GM19324 (cell line): ENCODE results near the gene SLC31A1.
A peak's percentile ranks its signal among the peaks of the same experiment; 100 is the strongest.
"Not testable (repeated sequence)": the region's sequence is repeated elsewhere in the genome, so short reads cannot be mapped to it uniquely, and the experiment has no call there.

Experiments used
- ATAC-seq: cut with Tn5 transposase; IDR thresholded peaks from one replicate; pipeline ENCODE4 v1.9.1; 2021; ENCODE audit warnings: mild to moderate bottlenecking, moderate library complexity; ENCODE audit not compliant: unreplicated experiment, low FRiP score

The SLC31A1 gene

DNA sequence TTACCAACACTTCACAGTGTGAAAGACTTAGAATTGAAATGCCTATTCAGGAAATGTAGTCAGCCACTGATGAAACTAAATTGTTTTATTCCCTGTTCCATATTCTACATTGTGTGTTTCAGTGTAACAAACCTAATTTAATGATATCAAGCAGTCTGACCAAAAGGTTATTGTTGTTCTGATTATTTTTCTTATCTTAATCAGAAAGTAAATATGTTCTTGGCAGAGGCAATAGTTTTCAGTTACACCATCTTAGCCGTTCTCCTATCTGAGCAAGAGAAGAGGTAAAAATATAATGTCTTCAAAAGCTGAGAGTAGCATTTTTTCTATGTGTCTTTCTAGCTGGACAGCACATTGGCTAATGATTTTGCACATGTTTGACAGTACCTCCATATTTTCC lies 36.9 kb downstream of the SLC31A1 start:
- ATAC-seq: no peak

DNA sequence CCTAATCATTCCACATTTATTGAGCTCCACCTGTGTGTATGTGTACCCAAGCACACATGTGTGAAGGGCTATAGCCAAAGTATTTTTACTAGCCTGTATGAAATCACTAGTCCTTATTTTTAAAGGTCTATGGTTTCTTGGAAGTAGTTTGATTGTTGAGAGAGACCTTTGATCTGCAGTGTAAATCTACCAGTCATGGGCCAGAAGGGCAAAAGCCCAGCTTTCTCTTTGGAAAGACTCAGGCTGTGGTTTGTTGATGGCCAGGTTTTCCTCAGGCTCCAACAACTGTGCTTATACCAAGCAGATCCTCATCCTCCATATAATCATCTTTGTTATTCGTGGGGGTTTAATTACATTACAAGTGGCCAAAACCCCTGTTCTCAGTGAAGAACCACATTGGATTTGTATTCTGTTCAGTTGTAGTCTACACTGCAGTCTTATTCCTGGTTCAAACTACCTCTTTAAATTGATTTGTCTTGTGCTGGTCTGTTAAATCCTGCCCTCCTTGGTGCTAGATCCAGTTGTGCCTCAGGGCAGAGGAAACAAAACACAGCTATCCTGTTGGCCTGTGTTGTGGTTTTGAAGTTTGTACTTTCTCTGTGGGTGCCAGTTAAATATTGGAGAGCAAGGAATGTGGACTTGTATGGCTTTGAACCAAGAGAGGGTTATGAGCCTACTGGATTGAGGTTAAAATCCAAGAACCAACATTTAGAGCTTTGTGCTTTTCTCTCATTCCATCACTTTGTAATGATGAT lies 40.8 kb downstream of the SLC31A1 start:
- ATAC-seq: no peak

DNA sequence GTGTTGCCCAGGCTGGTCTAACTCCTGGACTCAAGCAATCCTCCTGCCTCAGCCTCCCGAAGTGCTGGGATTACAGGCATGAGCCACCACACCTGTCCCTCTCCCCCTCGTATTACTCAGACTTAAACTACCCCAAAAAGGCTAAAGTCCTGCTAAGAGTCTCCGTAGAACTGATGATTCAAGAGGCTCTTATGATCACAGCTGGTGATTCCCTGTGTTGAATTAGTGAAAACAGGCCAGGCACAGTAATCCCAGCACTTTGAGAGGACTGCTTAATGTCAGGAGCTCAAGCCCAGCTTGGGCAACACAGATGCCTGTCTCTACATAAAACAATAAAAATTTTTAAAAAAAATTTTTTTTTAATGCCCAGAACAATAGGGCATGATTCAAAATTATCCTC lies 44.8 kb downstream of the SLC31A1 start:
- no peak for ATAC-seq

DNA sequence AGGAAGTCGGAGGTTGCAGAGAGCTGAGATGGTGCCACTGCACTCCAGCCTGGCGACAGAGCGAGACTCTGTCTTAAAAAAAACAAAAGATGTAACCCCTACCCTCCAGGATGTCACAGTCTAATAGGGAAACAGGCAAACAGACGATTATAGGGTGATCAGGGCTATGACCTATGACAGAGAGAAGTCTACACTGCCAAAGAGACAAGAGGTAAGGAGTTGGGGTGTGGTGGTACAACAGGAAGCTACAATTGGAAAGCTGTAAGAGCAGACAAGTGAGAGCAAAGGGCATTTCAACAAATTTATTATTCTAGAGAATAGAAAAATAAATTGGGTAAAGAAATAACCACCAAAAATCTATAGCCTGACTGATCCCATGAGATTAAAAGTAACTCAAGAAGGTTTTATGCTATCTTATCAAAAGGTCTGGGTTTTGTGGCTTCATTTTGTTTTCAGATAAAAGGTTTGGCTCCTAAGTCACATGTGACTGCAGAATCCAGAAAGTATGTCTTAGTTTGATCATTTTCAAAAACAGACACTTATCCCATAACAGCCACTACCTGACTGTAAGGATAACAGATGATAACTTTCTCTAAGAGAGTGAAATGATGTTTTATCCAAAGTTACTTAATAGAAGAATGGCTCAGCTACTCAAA lies 46.7 kb downstream of the SLC31A1 start:
- ATAC-seq: no peak

DNA sequence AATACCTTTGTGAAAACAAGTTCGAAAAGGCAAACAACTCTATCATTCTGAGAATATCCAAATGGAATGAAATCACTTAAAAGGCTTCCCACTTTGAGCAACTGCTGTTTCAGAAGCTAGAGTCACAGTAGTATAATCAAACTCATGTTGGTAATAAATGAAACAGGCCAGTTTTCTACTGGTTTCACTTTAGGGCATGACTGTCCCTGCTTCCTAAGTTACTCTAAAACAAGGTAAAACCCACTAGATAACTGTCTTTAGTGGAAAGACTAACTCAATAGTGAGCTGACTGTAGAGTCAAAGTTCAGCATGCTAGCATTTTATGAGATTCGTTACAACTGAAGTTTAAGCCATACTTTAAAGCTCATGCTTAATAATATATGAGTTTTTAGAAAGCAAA lies 48.0 kb downstream of the SLC31A1 start:
- no peak for ATAC-seq

DNA sequence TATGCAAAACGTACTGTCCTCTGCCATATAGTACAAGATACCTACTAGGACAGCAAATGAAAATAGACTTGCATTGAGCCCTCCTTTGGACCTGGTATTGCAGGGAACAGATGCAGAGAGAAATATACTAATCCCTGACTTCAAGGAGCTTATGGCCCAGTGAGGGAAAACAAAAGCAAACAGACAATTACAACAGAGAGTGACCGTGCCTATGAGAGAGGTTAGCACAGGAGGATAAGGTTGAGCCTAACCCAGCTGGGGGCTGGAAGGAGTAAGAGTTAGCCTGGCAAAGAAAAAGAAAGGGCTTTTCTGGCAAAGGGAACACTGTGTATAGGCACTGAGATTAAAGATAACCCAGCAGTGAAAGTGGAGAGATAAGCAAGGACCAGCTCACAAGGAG lies 48.5 kb downstream of the SLC31A1 start:
- ATAC-seq: no peak

DNA sequence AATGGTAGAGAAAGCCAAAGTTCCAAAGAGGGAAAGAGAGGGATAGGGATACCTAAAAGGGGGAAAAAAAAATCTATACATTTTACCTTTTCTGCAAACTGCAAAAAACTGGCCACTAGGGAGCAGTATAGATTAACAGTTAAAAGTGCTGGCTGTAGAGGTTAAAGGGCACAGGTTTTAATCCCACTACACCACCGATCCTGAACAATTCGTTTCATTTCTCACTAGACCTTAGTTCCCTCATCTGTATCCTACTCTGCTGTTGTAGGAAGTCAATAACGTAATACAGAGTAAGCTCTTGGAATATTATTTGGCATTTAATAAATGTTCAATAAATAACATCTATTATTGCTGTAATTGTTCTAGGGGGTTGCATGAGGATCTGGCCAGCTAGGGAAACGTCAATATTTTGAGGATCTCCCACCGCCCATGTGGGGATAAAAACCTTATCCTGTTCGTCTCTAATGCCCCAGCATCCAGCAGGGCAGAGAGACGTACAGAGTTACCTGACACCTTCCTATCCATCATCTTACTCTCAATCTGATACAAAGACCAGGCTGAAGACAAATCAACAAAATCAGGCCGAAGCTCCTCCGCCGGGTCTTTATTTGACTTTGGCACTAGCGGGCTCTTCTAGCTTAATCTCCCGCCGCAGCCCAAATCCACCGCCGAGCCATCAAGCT lies 53.3 kb downstream of the SLC31A1 start:
- no peak for ATAC-seq

DNA sequence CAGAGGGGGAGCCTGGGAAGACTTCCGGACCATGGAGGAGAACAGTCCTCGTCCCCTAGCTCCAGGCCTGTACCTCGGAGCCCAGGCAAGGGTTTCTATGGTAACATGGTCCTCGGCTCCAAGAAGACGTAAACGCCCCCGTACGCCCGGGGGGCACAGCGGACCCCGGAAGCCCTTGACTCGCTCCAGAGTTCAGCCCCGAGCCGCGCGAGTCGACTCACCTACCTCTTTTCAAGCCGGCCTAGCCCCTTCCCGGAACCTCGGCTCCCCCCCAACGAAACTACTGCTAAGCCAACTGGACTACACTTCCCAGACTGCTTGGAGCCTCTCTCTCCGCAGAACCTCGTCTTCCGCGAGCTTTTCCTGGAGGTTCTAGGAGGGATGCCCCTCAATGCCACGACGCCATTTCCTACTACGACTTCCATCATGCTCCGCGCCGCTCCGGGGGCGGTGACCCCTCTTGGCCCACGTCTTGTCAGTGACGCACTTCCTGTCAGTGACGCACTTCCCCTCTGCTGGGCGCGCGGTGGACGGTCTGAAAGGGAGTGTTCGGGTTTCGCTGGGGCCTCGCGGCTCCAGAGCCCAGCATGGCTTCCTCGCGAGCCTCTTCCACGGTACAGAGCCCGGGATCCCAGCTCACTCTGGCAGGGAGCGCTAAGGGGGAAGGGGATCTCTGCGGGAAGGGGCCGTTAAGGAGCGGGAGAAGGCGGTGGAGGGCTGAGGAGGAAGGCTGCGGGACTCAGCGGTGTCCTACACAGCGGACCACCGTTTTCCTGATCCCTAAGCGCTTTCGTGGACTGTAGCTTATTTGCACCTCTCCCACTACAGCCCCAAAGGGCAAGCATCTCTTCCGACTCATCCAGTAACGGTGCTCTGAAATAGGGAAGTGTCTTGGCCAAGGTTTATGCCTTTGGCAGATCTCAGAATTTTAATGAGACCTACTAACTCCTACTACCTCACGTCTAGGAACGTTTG lies 54.1 kb downstream of the SLC31A1 start, which contains the start of the genes CDC26 and PRPF4:
Gene CDC26 (minus strand): TSS at position 416 of the 975 bp plus-strand sequence. CDS start 3,065 bp downstream, outside the sequence.
Gene PRPF4 (plus strand): TSS at position 502 of the 975 bp plus-strand sequence. CDS start 86 bp downstream, at position 588.
- ATAC-seq: peak; percentile 99

DNA sequence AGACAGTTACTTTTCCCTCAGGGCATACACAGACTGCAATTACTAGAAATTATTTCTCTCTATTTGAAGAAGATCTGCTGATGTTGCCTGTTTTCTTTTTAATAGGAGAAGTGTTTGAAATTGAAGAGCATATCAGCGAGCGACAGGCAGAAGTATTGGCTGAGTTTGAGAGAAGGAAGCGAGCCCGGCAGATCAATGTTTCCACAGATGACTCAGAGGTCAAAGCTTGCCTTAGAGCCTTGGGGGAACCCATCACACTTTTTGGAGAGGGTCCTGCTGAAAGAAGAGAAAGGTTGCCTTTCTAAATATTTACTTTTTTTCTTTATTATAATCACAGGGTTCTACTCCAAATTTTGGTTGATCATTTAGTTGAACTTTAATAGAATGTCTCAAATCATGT lies 57.5 kb downstream of the SLC31A1 start:
- no peak for ATAC-seq

DNA sequence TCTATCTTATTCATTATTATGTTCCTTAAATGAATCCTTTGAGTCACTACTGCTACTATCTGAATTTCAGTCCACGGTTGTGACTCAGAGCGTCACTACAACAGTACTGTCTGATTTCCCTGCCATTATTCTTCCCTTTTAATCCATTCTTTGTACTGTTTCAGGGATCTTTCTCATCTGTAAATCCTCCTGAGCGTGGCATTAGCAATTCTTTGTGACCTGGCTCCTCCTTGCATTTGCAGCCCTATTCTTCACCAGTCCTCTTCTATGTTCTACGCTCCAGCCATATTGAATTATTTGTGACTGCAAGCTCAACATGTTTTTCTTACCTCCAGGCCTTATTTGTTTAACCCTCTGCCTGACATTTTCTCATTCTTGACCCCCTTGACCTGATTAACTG lies 60.0 kb downstream of the SLC31A1 start:
- ATAC-seq: no peak

DNA sequence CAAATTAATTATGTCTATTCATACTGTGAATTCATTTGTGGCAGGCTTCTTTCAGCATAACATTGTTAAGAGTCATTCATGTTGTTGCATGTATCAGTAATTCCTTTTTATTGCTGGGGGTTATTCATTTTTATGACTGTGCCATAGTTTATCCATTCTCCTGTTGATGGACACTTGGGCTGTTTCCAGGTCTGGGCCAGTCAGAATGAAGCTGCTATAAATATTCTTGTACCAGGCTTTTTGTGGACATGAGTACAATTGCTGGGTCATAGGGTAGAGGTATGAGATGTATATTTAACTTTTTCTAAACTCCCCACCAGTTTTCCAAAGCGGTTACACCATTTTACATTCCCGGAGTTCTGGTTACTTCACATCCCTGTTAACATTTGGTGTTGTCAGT lies 67.7 kb downstream of the SLC31A1 start:
- ATAC-seq: no peak

DNA sequence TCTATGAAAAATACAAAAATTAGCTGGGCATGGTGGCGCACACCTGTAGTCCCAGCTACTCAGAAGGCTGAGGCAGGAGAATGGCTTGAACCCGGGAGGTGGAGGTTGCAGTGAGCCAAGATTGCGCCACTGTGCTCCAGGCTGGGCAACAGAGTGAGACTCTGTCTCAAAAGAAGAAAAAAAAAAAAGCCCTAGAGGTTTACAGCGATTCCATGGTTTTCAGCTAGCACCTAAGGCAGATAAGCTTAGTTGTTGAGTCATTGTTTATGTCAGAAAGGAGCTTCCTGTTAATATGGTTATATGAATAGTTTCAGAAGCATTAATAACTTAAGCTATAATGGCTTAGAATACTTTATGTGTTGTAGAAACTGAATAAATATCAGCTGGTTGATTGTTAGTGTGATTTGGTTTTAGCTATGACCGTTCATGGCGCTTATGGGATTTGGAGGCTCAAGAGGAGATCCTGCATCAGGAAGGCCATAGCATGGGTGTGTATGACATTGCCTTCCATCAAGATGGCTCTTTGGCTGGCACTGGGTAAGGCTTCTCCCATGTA lies 68.8 kb downstream of the SLC31A1 start:
- ATAC-seq: no peak

DNA sequence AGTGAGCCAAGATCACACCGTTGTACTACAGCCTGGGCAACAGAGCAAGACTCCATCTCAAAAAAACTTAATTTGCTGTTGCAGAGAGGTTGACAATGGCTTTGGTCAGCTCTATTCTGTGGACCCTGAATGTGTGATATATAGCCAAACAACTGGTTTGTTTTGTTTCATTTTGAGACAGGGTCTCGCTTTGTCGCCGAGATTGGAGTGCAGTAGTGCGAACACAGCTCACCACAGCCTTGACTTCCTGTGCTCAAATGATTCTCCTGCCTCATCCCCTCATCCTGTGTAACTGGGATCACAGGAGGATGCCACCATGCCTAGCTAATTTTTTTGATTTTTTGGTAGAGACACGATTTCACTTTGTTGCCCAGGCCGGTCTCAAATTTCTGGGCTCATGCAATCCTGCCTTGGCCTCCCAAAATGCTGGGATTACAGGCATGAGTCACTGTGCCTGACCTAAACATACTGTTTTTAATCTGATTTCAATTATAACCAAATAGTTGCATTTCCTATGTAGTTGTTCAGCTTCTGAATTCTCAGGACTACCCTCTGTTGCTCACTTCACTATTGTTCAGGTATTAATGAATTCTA lies 72.0 kb downstream of the SLC31A1 start:
- ATAC-seq: no peak

DNA sequence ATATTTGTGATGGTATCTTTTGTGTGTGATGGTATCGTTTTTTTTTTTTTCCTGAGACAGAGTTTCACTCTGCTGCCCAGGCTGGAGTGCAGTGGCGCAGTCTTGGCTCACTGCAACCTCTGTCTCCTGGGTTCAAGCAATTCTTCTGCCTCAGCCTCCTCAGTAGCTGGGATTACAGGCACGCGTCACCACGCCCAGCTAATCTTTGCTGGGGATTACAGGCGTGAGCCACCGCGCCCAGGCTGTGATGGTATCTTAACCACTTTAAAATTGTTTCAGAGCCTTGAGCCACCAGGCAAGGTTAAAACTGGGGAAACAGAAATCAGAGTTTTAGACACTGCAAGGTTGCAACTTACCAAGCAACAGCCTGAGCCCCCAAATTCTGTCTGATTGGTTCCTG lies 74.9 kb downstream of the SLC31A1 start:
- ATAC-seq: not testable (repeated sequence)

DNA sequence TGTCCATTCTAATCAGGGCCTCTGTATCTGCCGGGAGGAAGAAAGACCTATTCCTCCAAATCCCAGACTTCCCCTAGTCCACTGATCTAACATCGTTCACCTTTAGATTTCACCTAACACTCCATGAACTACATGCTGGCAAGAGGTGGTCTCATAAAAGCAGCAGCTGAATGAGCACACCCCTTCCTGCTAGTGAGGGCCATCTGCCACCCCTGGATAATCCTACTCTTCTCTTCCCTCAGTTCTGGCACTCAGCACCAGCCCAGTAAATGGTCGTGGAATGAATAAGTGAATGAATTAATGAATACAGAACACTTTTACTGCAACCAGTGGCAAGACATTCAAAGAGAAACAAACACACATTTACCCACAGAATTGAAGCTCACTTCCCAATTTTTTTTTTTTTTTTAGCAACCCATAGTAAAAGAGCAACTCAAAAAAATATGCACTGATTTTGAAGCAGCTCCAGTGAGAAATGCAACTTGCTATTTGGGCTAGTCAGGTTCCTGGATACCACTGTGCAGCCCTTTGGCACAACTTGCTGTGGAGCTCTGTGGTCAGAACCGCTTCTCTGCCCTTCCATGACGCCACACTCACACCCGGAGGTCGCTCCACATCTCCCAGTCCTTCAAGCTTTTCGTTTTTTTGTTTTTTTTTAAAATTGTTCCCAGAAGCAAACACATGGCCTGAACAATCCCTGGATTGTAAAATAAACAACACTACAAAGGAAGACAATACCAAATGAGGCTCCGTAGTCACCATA lies 75.6 kb downstream of the SLC31A1 start:
- no peak for ATAC-seq

DNA sequence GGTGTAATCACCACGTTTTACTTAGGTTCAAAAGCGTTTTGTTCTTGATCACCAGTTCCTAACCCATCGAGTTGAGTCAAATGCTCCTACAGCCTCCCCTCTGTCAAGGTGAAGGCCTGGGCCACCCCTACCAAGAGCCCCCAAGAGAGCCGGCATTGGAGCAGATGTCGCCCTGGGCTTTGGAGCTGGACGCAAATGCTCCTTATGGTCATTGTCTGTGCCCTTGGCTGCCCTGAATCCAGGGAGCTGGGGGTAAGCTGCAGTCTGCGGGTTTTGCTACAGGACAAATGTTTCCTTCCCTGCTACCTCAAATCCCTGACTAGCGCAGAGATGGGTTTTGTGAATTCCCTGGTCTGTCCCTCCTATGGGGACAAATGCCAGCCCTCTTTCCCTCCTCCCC lies 77.0 kb downstream of the SLC31A1 start:
- ATAC-seq: no peak

DNA sequence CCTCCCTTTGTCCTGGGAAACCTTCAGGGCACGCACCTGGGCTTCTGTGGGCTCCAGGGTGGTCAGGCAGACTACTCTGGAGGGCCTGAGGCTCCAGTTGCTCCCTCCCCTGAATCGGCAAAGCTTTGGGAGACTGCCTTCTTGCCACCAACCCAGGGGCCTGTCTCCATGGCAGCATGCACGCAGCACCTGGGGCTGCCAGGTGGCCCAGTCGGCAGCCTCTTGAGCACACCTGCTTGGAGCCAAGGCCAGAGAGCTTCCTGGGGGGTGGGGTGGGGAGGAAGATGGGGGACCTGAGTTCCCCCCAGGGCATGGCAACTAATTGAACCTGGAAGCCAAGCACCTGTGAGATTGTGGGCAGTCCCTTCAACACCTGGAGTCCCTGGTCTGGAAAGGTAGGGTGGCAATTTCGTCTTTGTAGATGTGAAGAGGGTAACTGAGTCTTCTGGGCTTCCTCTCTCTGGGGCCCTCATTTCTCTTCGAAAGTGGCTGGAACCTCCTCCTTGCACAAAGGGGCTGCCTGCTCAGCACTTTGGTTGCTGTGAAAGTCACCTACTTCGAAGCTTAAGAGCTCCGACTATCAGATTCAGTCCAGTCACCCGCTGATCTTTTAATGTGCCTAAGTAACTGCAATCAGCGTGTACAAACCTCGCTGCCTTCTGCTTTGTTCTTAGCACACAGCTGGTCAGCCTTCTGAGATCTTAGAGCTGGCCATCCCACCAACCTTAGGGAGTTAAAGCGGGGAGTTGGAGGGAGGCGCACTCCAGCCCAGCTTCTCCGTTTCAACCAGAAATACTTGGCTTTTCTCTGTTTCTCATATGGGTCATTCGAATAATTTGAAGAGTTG lies 77.8 kb downstream of the SLC31A1 start:
- ATAC-seq: no peak

DNA sequence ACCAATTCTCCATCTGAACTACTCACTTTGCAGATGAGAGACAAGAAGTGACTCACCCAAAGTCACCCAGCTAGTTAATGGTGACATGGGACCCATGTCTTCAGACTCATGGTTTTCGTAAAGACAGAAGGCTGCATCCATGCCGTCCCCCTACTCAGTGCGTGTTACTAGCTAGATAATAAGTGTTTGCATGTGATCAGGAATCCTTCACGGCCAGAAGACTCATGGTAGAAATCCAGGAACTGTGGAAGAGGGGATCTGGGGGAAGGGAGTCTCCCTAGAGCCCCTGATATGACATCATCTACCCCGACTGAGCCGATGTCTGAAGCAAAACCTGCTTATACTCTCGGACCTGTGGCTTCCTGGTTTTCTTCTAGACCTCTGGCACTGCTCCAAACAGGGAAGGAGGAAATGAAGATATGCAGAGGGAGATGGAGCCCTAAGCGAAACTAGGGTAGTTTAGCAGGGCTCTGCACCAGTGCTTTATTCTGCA lies 78.5 kb downstream of the SLC31A1 start:
- ATAC-seq: no peak
